IMR-90 (cell line): ENCODE data around the gene SIX2. TPM values are rescaled to one million over a fixed set of nuclear protein-coding genes. Genes with fewer than 3 reads are reported as not detected.

ENCODE experiments used
- ATAC-seq: fragments of 200-7000 bp; cut with Tn5 transposase; 2 replicates; pipeline ENCODE4 v1.9.1; 2020; ENCODE audit warnings: low read depth, mild to moderate bottlenecking, moderate library complexity
- BruUV-seq: library from RNA; stranded (reverse); fragments of 400-500 nt; replicated peaks from 2 replicates; lab custom pipeline; 2021; lab: Mats Ljungman, UMichigan
- CTCF ChIA-PET: fragments of 300-600 bp; formaldehyde crosslinking; extraction: SDS; loops from one replicate; lab custom pipeline; 2021; ENCODE audit warnings: antibody characterized with exemption; lab: Yijun Ruan, JAX
- POLR2A ChIA-PET: fragments of 300-600 bp; sonication (Branson Sonifier 250); formaldehyde crosslinking; loops from one replicate; lab custom pipeline; 2022; ENCODE audit warnings: antibody characterized with exemption; ENCODE audit not compliant: unreplicated experiment; lab: Charles Lee
- DNase-seq: peaks from one replicate; pipeline ENCODE4 v3.0.0; 2013
- H2AFZ ChIP-seq: replicated peaks from 2 replicates; pipeline ENCODE3; 2013; ENCODE audit warnings: low read length, mild to moderate bottlenecking; ENCODE audit not compliant: poor library complexity
- H2AK5ac ChIP-seq: 2 replicates; pipeline ENCODE4 v1.6.1; 2013; ENCODE audit warnings: low read depth, low read length, inconsistent platforms
- H2AK9ac ChIP-seq: replicated peaks from 2 replicates; pipeline ENCODE3; 2013; ENCODE audit warnings: mild to moderate bottlenecking, low read depth, low read length, moderate library complexity; ENCODE audit not compliant: poor library complexity
- H2BK120ac ChIP-seq: 2 replicates; pipeline ENCODE4 v1.6.1; 2013; ENCODE audit warnings: low read depth, low read length, inconsistent platforms
- H2BK15ac ChIP-seq: 3 replicates; pipeline ENCODE4 v1.6.1; 2013; ENCODE audit warnings: low read depth, low read length, inconsistent platforms
- H2BK20ac ChIP-seq: 2 replicates; pipeline ENCODE4 v1.6.1; 2013; ENCODE audit warnings: low read depth, mild to moderate bottlenecking, inconsistent platforms, low read length, moderate library complexity
- H2BK5ac ChIP-seq: 2 replicates; pipeline ENCODE4 v1.6.1; 2013; ENCODE audit warnings: mild to moderate bottlenecking, low read depth, low read length, inconsistent platforms; ENCODE audit not compliant: poor library complexity, severe bottlenecking
- H3K14ac ChIP-seq: replicated peaks from 2 replicates; pipeline ENCODE4 v1.6.1; 2013; ENCODE audit warnings: low read depth, low read length, inconsistent platforms
- H3K18ac ChIP-seq: 2 replicates; pipeline ENCODE4 v1.6.1; 2013; ENCODE audit warnings: low read depth, low read length, control low read depth
- H3K23ac ChIP-seq: 2 replicates; pipeline ENCODE4 v1.6.1; 2013; ENCODE audit warnings: low read depth, low read length, inconsistent platforms
- H3K27ac ChIP-seq: 2 replicates; pipeline ENCODE4 v1.5.1; 2013; ENCODE audit warnings: mild to moderate bottlenecking, control low read depth, low read length; ENCODE audit not compliant: insufficient read depth
- H3K27me3 ChIP-seq: 2 replicates; pipeline ENCODE4 v1.6.1; 2013; ENCODE audit warnings: low read length; ENCODE audit not compliant: control insufficient read depth, insufficient read depth
- H3K36me3 ChIP-seq: 2 replicates; pipeline ENCODE4 v1.6.1; 2013; ENCODE audit warnings: low read length, mixed read lengths; ENCODE audit not compliant: control insufficient read depth, insufficient read depth
- H3K4ac ChIP-seq: 2 replicates; pipeline ENCODE4 v1.6.1; 2013; ENCODE audit warnings: low read depth, low read length, inconsistent platforms
- H3K4me1 ChIP-seq: 2 replicates; pipeline ENCODE4 v1.6.1; 2013; ENCODE audit warnings: low read length, mixed read lengths; ENCODE audit not compliant: control insufficient read depth, insufficient read depth
- H3K4me2 ChIP-seq: 2 replicates; pipeline ENCODE4 v1.6.1; 2013; ENCODE audit warnings: low read depth, mild to moderate bottlenecking, control low read depth, low read length, moderate library complexity
- H3K4me3 ChIP-seq: 2 replicates; pipeline ENCODE4 v1.5.1; 2013; ENCODE audit warnings: low read depth, mild to moderate bottlenecking, control low read depth, low read length, moderate library complexity; ENCODE audit not compliant: insufficient read depth
- H3K56ac ChIP-seq: 2 replicates; pipeline ENCODE4 v1.6.1; 2013; ENCODE audit warnings: low read length, inconsistent platforms; ENCODE audit not compliant: insufficient read depth; ENCODE audit errors: extremely low read depth
- H3K79me1 ChIP-seq, 2 experiments: 2 replicates each; pipeline ENCODE4 v1.6.1; 2013; ENCODE audit warnings: low read length in 2 of 2, inconsistent platforms in 1 of 2, low read depth in 1 of 2
- H3K9ac ChIP-seq: 2 replicates; pipeline ENCODE4 v1.6.1; 2013; ENCODE audit warnings: low read depth, low read length, control low read depth
- H3K9me1 ChIP-seq: 2 replicates; pipeline ENCODE4 v1.6.1; 2013; ENCODE audit warnings: low read length, inconsistent platforms; ENCODE audit not compliant: insufficient read depth
- H3K9me3 ChIP-seq: 2 replicates; pipeline ENCODE4 v1.6.1; 2013; ENCODE audit warnings: low read length; ENCODE audit not compliant: control insufficient read depth, insufficient read depth
- H4K20me1 ChIP-seq: 2 replicates; pipeline ENCODE4 v1.6.1; 2013; ENCODE audit warnings: low read length, inconsistent platforms; ENCODE audit not compliant: insufficient read depth
- H4K5ac ChIP-seq: 2 replicates; pipeline ENCODE4 v1.6.1; 2013; ENCODE audit warnings: mild to moderate bottlenecking, low read depth, low read length, control low read depth
- H4K8ac ChIP-seq, 2 experiments: 2 replicates each; pipeline ENCODE4 v1.6.1; 2013; ENCODE audit warnings: low read depth in 2 of 2, low read length in 2 of 2, control low read depth in 1 of 2, inconsistent platforms in 1 of 2
- H4K91ac ChIP-seq: 2 replicates; pipeline ENCODE4 v1.6.1; 2013; ENCODE audit warnings: low read depth, low read length, inconsistent platforms; ENCODE audit not compliant: insufficient read depth
- BHLHE40 ChIP-seq: fragments of 150-350 bp; IDR thresholded peaks from 2 replicates; pipeline ENCODE4 v1.6.1; 2016; ENCODE audit warnings: mild to moderate bottlenecking, low read depth, low read length
- CHD1 ChIP-seq: IDR thresholded peaks from 2 replicates; pipeline ENCODE4 v1.6.1; 2012; ENCODE audit warnings: low read depth, low read length, improper control_type of control experiment
- FOS ChIP-seq: fragments of 150-350 bp; IDR thresholded peaks from 2 replicates; pipeline ENCODE4 v1.6.1; 2016; ENCODE audit warnings: low read depth, low read length
- MAZ ChIP-seq: IDR thresholded peaks from 2 replicates; pipeline ENCODE4 v1.6.1; 2012; ENCODE audit warnings: low read depth, mild to moderate bottlenecking, low read length, improper control_type of control experiment, moderate library complexity, borderline replicate concordance
- MXI1 ChIP-seq: IDR thresholded peaks from 2 replicates; pipeline ENCODE4 v1.6.1; 2012; ENCODE audit warnings: low read depth, mild to moderate bottlenecking, low read length, moderate library complexity, borderline replicate concordance
- RFX5 ChIP-seq: IDR thresholded peaks from 2 replicates; pipeline ENCODE4 v1.8.0; 2012; ENCODE audit warnings: low read depth, mild to moderate bottlenecking, low read length, moderate library complexity
- SMC3 ChIP-seq: fragments of 150-350 bp; IDR thresholded peaks from 2 replicates; pipeline ENCODE4 v1.6.1; 2016; ENCODE audit warnings: low read depth, mild to moderate bottlenecking, antibody characterized with exemption, low read length, moderate library complexity
- WGBS, 2 experiments: methylation state at CpG; one replicate each; pipeline versions ENCODE4 v1.1.5 to v1.1.7; 2013; ENCODE audit warnings: missing lambda C conversion rate in 2 of 2; ENCODE audit not compliant: insufficient read length in 1 of 2; ENCODE audit errors: extremely low coverage in 2 of 2; 5-methylcytosine and 5-hydroxymethylcytosine counted together
- dilution Hi-C: fragments of 300-500 bp; cut with HindIII; formaldehyde crosslinking; loops from one replicate; pipeline ENCODE4 v1.14.3; 2018; ENCODE audit warnings: low sequenced_read_pairs; ENCODE audit not compliant: unreplicated experiment
- in situ Hi-C: fragments of 300-500 bp; cut with MboI; formaldehyde crosslinking; loops from 3 replicates; pipeline ENCODE4 v1.14.3; 2019; ENCODE audit warnings: low sequenced_read_pairs, inconsistent platforms, mixed read lengths
- intact Hi-C: fragments of 100-400 bp; cut with micrococcal nuclease; formaldehyde crosslinking; loops from 2 replicates; pipeline ENCODE4 v1.10.0; 2022
- polyA plus RNA-seq, 3 experiments: library from polyadenylated mRNA; depleted of rRNA; stranded (reverse); fragments of >200 nt; gene quantifications; 2 replicates each; pipeline ENCODE4 v1.2.3, GENCODE V29; 2012; ENCODE audit warnings: low replicate concordance in 1 of 3
- total RNA-seq: library from RNA; depleted of rRNA; stranded (reverse); fragments of >200 nt; gene quantifications from 2 replicates; pipeline ENCODE4 v1.2.3, GENCODE V29; 2012
- TF ChIP-seq, protein P1 (sequence below): fragments of 150-350 bp; IDR thresholded peaks from 2 replicates; pipeline ENCODE4 v1.6.1; 2017; ENCODE audit warnings: mild to moderate bottlenecking, antibody characterized with exemption, low read length, low read depth
- TF ChIP-seq, protein P2 (sequence below): fragments of 150-350 bp; IDR thresholded peaks from 2 replicates; pipeline ENCODE4 v1.6.1; 2016; ENCODE audit warnings: low read depth, mild to moderate bottlenecking, low read length, moderate library complexity, borderline replicate concordance

Gene SIX2
- total and polyA plus RNA-seq, 2 of the 4 experiments (the other 2 are of a cell fraction), result not detected

DNA sequence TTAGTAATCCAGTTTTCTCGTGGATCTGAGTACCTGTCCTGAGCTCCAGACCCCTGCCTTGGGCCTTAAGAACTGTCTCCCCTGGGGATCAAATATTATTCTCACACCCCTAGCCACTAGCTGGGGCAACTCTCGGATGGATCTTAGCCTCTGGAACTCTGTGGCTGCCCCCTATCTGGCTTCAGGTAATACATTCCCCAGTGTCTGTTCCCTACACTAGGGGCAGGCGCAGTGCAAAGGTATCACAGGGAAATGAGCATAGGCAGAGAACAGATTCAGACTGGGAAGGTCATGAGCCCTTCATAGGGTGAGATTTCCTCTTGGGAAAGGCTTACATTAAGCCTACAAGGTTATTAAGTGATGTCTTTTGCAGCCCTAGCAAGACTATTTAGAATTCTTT is 11.2 kb upstream of the SIX2 start:
- Histone ChIP-seq H2BK5ac (no peak overlapping the region), H3K27ac (no peak overlapping the region), H3K18ac (no peak overlapping the region), H4K8ac (no peak overlapping the region), H3K36me3 (no peaks in the 10 kb centered on the region), H2AK9ac (no peak overlapping the region), H3K14ac (no peak overlapping the region), H3K56ac (no peak overlapping the region), H4K20me1 (no peaks in the 10 kb centered on the region), H3K4me2 (no peak overlapping the region), H2AK5ac (no peak overlapping the region), H3K9ac (no peak overlapping the region), H3K9me3 (no peaks in the 10 kb centered on the region), H2BK120ac (no peak overlapping the region), H2BK15ac (no peak overlapping the region), H3K9me1 (no peaks in the 10 kb centered on the region), H4K91ac (no peak overlapping the region), H3K4ac (no peak overlapping the region), H3K4me3 (no peak overlapping the region), H3K79me1 (no peaks in the 10 kb centered on the region), H2AFZ (no peak overlapping the region), H4K5ac (no peak overlapping the region), H3K27me3 (peaks cover 67% of the 10 kb centered on the region), H2BK20ac (no peak overlapping the region), H3K23ac (no peak overlapping the region), H3K4me1 (no peaks in the 10 kb centered on the region)
- no TSS peak for BruUV-seq
- DNase-seq (no peak), ATAC-seq (no peak)
- 75% methylated on average over 2 of the region's 3 CpGs; no CpG with 5 or more reads in 1 of the 2 experiments for WGBS, 2 experiments
- in situ Hi-C loops, result no loop called here
- TF ChIP-seq FOS (no peak), MXI1 (no peak), MAZ (no peak), RFX5 (no peak), CHD1 (no peak), SMC3 (no peak), BHLHE40 (no peak)
- TF ChIP-seq, protein P1, sequence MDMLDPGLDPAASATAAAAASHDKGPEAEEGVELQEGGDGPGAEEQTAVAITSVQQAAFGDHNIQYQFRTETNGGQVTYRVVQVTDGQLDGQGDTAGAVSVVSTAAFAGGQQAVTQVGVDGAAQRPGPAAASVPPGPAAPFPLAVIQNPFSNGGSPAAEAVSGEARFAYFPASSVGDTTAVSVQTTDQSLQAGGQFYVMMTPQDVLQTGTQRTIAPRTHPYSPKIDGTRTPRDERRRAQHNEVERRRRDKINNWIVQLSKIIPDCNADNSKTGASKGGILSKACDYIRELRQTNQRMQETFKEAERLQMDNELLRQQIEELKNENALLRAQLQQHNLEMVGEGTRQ, result no peak
- TF ChIP-seq, protein P2, sequence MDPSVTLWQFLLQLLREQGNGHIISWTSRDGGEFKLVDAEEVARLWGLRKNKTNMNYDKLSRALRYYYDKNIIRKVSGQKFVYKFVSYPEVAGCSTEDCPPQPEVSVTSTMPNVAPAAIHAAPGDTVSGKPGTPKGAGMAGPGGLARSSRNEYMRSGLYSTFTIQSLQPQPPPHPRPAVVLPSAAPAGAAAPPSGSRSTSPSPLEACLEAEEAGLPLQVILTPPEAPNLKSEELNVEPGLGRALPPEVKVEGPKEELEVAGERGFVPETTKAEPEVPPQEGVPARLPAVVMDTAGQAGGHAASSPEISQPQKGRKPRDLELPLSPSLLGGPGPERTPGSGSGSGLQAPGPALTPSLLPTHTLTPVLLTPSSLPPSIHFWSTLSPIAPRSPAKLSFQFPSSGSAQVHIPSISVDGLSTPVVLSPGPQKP, result no peak
- ChIA-PET CTCF (no interaction called here), POLR2A (no interaction called here)
- dilution Hi-C loops, result no loop called here
- intact Hi-C loops, result no loop called here
